ENCODE measurements around the gene SNW1.
"Not testable (repeated sequence)": the region's sequence is repeated elsewhere in the genome, so short reads cannot be mapped to it uniquely, and the experiment has no call there.

Gene SNW1

DNA sequence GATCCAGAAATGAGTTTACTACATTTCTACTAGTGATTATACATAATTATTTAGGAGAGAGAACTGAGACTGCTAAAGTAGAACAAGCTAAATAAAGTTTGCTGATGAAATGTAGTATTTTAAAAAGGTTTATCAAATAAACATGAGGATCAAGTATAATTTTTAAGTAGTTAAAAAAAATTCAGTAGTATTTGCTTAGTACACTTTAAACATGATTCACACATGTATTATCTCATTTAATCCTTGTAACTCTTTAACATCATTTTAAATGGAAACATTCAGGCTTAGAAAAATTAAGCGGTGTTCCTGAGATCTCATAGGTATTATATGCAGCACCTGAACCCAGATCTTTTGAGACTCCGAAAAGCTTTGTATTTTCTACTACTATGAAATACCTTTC lies 8.7 kb downstream of the SNW1 start:
- in situ Hi-C loops (cut with HindIII; ENCODE audit: low sequenced_read_pairs) = no loop called here

DNA sequence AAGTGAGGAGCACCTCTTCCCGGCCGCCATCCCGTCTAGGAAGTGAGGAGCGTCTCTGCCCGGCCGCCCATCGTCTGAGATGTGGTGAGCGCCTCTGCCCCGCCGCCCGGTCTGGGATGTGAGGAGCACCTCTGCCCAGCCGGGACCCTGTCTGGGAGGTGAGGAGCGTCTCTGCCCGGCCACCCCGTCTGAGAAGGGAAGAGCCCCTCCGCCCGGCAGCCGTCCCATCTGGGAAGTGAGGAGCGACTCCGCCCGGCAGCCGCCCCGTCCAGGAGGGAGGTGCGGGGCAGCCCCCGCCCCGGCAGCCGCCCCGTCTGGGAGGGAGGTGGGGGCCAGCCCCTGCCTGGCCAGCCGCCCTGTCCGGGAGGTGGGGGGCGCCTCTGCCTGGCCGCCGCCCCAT lies 13.5 kb downstream of the SNW1 start:
- in situ Hi-C loops (cut with HindIII; ENCODE audit: low sequenced_read_pairs) = not testable (repeated sequence)

DNA sequence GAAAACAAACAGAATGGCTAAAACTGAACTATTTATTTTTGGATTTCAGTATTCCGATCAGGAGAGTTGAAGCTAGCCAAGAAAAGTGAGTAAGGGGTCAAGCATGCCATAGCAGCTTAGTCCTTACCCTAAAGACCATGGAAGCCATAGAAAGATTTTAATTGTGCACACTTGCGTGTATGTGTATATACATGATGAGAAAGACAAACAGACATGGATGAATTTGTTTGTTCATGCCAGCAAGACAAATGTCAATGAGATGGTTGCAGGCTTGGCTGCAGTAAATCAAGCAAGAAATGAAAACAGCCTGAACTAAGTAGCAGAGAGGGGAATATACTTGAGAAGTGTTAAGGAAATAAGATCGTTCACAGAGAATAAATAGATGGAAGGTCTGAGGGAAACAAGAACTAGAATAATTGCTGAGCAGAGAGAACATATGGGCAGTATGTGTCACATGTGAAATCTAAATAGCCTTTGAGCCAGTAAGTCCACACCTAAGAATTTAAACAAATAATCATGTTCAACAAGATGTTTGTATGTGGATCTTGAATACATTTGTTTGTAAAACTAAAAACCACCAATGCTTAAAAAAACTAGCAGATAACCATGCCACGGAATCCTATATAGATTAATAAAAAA lies 14.8 kb downstream of the SNW1 start:
- in situ Hi-C loops (cut with HindIII; ENCODE audit: low sequenced_read_pairs) = no loop called here

DNA sequence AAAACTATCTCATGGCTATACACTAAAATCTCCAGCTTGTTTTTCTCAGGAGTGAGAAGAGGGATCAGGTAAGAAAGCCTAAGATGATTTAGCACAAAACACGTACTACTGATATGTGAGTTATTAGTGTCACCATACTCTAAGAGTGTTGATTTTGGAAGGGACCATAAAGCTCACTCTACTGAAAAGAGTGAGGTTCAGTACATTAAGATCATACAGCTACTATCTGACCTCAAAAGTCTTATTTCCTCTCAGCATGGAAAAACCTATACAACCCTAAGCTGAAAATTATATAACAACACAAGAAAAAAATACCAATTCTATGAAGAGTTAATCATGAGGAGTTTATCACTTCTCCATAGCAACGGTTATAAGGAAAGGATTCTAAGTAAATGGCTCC lies 19.5 kb downstream of the SNW1 start:
- in situ Hi-C loops (cut with HindIII; ENCODE audit: low sequenced_read_pairs) = no loop called here

DNA sequence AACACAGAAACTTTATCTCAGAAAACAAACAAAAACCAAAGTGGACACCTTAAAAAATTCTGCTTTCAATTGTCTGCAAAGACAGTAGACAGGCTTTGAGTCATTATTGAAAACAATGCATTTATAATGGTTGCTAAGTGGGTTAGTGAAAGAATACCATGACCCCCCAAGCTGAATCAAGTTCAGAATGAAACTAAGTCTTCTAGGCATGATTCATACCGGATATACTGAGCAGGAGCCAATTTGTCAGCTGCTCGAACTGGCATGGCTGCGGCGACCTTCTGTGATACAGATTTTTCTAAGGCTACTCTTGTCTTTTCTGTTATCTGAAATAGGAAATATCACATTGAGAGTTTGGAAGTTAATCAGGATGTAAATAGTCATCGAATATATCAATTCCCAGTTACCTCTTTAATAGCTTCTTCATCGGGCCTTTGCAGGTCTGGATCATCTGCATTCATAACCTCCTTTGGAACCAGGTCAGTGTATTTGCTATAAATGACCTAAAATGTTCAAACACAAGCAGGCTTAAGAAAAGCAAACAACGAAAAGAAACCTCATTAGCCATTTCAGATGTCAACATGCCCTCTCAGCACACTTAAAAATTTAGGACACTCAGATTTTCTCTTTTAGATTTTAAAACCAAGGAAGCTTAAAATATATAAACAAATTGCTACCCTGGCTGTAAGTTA lies 22.3 kb downstream of the SNW1 start:
- in situ Hi-C loops (cut with HindIII; ENCODE audit: low sequenced_read_pairs) = no loop called here

DNA sequence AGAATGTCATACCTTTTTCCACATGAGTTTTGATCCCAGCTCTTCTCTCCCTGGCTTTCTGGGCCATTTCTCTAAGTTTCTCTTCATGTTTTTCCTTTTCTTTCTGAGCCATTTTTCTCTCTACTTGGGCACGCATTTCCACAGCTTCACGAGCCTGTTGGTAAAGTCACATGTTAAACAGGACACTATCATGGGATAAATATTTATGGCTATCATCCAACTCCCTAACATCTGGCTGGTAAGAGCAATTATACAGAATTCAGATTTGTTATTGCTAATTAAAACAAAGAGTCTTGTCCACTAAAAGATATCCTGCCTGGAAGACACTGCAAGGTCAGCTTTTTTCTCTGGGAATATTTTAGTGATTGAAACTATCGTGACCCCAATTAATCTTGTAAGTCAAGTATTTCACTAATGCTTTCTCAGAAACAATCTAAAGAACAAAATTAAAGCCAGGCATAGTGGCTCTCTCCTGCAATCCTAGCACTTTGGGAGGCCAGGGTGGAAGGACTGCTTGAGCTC lies 29.9 kb downstream of the SNW1 start:
- in situ Hi-C loops (cut with HindIII; ENCODE audit: low sequenced_read_pairs) = no loop called here

DNA sequence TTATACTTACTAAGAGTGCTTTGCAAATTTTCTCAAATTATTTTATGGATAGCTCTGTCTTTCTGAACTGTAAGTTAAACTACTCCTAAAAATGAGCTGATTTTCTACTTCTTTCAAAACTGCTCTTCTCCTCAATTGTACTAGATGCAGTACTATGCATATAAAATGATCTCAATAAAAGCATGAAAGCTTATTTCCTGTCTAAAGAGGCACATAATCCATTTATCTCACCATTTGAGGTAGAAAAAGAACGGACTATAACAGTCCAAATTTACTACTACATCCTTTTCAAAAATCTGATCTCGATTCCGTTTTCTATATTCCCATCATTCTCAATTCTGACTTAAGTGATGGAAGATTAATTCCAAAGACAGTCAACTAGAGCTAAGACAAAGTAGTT lies 38.7 kb downstream of the SNW1 start:
- in situ Hi-C loops (cut with HindIII; ENCODE audit: low sequenced_read_pairs) = no loop called here

DNA sequence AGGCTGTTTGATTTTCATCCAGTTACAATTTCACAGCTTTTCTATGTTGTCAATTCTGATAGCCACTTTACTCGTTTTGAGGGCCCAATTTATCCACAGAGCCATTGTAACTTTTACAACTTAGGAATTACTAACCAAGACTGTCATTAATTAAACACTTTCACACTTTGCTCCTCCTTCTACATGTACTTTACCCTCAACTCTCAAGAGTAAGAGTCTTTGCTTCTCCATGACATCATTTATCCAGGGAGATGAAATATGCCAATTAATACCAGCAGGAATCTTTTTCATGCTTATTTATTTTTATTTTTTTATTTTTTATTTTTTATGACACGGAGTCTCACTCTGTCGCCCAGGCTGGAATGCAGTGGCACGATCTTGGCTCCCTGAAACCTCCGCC lies 39.5 kb downstream of the SNW1 start:
- in situ Hi-C loops (cut with HindIII; ENCODE audit: low sequenced_read_pairs) = no loop called here

DNA sequence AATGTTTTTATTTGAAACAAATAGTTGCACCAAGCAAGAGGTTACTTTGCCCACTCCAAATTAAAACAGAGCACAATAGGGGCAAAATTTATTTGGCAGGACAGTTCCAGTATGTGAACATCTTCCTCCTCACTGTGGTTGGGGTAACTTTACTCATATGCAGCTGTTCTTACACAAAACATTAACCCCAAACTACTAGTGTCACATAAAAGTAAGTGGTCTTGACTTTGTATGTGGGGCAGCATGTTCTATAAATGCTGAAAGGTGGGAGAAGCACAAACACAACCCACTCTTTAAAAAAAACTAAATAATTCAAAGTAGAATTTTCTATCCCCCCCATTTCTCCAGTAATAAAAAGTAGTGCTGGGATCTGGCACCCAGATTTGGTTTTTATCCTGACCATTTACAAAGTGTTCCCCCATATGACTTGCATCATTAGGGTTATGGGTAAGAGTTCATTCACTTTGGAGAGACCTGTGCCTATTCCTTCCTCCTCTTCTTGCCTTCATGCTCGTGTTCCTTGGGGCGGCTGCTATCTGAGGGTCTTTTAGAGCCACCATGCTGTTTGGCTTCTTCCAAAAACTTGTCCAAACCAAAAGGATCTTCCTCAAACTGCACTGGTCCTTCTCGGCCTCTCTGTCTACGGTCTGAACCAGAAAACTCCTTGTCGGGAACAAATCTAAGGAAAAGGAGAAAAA lies 43.2 kb downstream of the SNW1 start:
- in situ Hi-C loops (cut with HindIII; ENCODE audit: low sequenced_read_pairs) = no loop called here

DNA sequence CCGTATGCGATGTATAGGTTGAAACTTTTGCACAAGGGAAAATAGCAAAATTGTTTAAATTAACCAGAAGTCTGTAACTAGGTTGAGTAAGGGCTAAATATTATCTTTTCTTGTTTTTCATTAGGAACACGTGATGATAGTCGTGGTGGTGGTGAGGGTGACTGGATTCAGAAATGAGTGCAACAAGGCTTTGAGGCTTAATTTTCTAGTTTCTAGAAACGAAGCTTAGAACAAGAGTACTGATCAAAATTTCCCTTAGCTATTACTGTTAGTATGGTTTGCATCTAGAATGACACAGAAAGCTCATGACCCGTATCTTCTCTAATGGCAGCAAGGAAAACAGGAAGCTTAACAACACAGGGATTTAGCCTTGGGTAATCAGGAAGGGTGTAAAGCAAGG lies 46.0 kb downstream of the SNW1 start:
- in situ Hi-C loops (cut with HindIII; ENCODE audit: low sequenced_read_pairs) = no loop called here

DNA sequence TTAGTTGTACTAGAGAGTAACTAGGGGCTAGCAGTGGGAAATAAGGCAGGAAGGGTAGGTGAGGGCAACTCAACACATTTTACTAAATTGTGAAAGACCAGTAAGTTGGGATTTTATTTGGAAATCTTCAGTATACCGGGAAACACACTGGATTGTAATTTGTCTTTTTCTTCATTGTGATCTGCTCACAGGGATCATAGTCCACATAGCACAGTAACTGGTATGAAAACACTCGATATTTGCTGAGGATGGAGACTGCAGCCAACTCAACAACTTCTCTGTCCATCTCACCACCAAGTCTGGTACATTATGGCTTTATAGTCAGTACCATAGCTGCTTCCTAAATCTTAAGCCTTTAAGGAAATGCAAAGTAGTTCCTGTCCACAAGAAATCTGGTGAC lies 50.6 kb downstream of the SNW1 start:
- in situ Hi-C loops (cut with HindIII; ENCODE audit: low sequenced_read_pairs) = no loop called here

DNA sequence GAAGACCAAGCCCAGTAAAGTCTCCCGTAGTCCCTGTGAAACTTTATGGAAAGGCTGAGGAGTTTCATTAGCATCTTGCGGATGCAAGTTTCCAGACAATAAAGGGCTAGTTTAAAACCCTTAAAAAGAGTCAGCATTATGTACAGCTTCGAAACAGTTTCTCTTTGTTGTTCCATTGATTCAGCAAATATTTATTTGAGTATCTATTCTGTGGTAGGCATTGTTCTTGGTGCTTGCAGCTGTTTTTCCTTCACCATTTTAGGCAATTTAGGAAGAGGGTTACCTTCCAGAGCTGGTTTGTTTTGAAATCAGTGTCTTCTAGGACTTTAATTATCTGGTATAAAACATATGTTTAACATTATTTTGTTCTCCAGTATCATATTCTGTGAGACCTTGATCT lies 51.5 kb downstream of the SNW1 start:
- in situ Hi-C loops (cut with HindIII; ENCODE audit: low sequenced_read_pairs) = no loop called here

DNA sequence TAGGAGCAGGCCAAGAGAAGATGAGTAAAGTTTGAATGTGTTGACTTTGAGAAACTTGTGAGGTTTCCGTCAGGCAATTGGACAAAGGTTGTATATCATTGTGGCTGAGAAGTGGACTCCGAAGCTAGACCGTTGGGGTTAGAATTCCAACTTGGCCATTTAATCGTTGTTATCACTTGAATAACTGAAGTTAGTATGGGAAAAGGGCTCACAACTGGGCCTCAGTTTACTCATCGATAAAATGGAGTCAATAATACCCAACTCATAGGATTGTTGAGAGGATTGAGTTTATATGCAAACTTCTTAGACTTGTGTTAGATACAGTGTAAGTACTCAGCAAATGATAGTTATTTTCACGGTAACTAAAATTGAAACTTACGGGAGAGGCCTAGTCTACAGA lies 52.2 kb downstream of the SNW1 start:
- in situ Hi-C loops (cut with HindIII; ENCODE audit: low sequenced_read_pairs) = no loop called here

DNA sequence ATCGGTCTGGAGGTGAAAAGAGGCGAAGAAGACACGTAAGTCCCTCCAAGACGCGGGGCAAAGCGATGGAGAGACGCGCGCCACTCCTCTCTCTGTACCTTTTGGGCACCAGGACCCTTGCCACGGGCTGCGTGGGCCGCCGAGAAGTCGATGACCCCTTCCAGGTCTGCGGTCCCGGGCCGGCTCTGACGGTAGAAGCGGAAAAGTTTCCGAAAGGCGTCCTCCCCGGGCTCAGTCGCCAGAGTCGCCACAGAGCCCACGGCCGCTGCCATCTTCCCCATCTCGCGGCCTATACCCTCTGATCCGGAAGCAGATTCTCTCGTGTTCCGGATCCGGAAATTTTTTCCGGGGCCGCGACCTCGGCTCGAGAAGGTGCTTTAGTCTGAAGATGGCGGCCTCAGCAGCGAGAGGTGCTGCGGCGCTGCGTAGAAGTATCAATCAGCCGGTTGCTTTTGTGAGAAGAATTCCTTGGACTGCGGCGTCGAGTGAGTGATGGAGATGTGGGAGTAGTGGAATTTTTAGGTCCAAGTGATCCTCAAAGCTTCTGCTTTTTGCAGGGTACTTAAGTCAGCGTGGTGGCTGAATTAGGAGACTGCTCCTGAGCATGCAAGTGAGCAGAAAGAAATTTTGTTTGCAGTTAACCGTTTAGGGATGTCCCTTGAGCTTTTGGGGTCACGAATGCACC lies 53.1 kb downstream of the SNW1 start, which contains the start of the genes ALKBH1 and SLIRP:
ALKBH1 (minus strand) TSS at position 300 of the 685 bp plus-strand sequence; CDS start at position 281, 19 bp downstream.
SLIRP (plus strand) TSS at position 380 of the 685 bp plus-strand sequence; CDS start at position 389, 9 bp downstream.
- in situ Hi-C loops (cut with HindIII; ENCODE audit: low sequenced_read_pairs) = no loop called here

DNA sequence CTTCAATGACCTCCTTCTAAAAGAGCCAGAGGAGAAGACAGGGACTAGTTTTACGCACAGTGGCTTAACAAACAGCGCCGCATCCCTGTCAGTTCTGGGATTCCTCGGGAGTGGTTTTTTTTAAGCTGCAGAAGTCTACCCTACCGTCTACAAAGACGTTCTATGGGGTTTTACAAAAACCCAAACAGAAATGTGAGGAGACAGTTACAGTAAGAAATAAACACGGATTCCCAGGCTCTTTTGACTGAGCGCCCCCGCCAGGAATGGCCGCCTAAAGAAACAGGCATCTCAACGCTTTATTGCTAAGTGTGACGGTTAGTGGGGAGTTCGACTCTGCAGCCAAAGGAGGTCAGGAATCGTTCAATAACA lies 53.6 kb downstream of the SNW1 start:
- in situ Hi-C loops (cut with HindIII; ENCODE audit: low sequenced_read_pairs) = no loop called here

DNA sequence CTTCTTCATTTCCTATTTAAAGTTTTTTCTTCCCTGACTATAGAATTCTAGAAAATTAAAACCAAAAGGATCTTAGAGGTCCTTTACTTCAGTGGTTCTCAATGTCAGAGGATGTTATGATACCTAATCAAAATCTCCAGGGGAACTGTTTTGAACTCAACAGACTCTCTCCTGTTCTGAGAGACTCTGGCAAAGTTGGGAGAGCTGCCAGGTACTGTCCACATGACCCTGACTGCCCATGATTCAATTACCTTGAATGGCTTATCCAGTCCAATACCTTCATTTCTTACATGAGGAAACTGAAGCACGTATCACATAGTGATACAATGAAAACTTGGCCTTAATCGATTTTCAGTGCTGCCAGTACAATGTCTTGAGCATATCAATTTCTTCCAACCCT lies 69.7 kb downstream of the SNW1 start:
- in situ Hi-C loops (cut with HindIII; ENCODE audit: low sequenced_read_pairs) = no loop called here

DNA sequence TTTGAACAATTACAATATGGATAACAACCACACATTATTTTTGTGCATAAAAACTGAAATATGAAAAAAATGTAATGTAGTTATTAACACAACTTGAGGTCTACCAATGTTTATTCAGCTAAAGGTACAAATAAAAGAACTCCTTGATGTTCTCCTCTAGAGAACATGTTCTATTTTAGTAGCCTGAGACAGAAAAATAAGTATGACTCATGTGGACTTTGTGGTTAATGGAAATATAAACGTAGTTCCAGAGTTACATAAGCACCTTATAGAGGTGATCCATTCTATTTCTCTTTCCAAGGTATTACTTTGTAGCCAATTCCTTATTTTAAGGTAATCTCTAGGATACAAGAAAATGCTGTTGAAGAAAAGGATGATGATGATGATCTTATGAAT lies 78.8 kb downstream of the SNW1 start:
- in situ Hi-C loops (cut with HindIII; ENCODE audit: low sequenced_read_pairs) = no loop called here

DNA sequence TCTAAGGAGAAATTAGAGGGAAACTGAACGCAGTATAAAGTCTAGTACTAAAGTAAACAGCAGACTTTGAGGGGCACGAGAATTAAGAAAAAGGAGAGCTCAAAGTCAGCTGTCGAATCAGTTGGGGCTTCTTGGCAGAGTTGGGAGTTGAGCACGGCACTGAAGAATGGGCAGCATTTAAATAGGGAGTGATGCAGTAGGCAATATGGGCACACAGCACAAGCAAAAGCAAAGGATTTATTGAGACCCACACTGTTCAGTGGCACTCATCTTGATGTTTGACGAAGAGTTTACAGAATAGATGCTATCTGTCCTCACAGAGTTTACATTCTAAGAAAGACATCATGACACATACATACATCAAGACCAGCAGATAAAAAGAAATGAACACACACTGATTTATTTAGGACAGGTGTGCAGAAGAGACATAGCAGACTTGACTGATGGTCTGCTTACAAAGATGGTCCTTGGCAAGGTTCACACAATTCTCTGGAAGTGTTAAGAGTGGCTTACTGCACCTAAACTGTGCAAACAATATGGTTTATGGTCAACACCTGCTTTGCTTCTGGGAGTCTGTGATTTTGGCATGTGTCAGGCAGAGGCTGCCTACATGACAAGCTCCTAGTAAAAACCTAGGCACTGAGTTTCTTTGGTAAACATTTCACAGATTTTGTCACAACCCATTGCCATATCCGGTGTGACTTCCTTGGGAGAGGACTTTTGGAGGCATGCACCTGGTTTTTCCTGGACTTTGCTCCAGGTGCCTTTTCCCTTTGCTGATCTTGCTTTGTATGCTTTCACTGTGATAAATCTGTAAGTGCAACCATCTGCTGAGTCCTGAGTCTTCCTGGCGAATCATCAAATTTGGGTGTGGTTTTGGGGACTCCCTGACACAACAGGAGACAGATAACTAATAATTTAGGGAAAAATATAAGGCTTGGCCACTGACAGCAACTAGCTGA lies 79.5 kb downstream of the SNW1 start:
- in situ Hi-C loops (cut with HindIII; ENCODE audit: low sequenced_read_pairs) = no loop called here

DNA sequence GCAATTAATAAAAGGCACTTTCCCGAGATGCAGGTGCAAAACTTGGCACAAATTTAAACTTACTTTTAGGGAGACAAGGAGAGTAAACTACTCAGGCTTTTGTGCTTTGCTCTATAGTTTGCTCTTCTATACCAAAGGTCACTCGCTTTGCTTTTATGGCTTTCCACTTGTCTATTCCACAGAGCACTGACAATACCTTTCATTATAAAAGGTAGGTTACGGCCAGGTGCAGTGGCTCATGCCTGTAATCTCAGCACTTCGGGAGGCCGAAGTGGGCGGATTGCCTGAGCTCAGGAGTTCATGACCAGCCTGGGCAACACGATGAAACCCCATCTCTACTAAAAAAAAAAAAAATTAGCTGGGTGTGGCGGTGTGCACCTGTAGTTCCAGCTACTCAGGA lies 86.0 kb downstream of the SNW1 start:
- in situ Hi-C loops (cut with HindIII; ENCODE audit: low sequenced_read_pairs) = no loop called here

DNA sequence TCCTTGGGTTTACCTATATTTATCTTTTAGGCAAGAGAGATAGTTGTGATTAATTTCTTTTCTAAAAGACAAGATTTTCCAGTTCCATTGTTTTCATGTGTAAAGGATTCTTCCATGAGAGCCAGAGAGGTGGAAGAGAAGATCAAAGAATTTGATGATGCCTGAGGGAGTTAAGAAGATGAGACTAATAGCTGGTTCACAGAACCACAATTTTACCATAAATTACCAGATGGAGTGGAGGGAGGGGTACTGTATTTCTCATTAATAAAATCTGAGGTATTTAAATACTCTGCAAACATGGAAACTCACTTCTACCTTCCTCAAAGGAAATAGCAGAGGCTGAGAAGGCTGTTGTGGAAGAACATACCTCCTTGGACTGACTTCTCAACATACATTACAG lies 87.8 kb downstream of the SNW1 start:
- in situ Hi-C loops (cut with HindIII; ENCODE audit: low sequenced_read_pairs) = no loop called here
